ENCODE data around the gene LGR5. TPM values are rescaled to one million over a fixed set of nuclear protein-coding genes. Genes with fewer than 3 reads are reported as not detected.

LGR5 gene
- total and polyA plus RNA-seq, 9 of the 15 experiments (the other 6 are each of a cell fraction or from before 2014, with no cell fraction given), result not detected

DNA sequence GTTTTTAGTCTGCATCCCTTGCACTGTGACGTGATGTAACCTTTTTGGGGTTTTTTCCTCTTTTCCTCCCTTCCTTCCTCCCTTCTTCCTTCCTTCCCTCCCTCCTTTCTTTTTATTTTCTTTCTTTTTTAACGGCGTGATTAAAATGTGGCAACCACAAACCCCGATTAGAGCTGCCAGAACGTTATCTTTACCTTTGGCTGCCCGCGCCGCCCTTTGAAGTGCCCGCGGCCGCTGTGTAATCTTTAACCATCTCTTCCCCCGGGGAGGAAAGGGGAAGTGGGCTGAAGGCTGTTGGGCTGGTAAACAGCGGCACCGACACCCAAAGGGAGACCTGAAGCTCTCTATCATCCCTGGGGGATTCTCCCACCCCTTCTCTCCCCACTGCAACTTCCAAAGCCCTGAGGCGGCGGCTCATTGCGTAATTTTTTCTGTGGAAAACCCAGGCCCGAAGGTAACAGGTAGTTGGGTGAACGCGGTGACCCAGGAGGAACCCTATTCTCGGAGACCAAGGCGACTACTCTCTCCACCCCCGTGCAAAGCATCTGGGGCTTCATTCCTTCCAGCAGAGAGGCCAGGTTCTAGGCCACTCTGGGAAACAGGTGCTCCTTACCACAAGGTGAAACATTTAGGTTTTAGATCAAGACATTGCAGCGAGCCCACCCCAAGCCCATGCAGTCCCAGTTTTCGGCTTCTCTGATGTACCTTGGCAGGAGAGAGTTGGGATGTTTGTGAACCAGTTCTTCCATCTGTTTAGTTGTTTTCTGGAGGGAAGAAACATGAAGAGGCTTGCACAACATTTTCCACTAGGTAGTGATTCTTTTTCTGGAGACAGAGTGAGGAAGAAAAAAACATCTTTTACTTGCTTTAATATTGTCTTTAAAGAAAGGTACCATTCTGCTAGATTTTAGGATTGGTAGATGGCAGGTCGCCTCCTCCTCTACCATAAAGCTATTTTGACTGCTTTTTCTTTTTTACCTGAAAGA is 1.5 kb downstream of the LGR5 start (continued):
- TF ChIP-seq, protein P1, sequence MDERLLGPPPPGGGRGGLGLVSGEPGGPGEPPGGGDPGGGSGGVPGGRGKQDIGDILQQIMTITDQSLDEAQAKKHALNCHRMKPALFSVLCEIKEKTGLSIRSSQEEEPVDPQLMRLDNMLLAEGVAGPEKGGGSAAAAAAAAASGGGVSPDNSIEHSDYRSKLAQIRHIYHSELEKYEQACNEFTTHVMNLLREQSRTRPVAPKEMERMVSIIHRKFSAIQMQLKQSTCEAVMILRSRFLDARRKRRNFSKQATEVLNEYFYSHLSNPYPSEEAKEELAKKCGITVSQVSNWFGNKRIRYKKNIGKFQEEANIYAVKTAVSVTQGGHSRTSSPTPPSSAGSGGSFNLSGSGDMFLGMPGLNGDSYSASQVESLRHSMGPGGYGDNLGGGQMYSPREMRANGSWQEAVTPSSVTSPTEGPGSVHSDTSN (CRISPR knock-in tag; IDR thresholded peaks at IDR 0.05; ENCODE audit: low read depth), result no peak
- TF ChIP-seq, protein P1 (tag; conservative IDR thresholded peaks at IDR 0.05; ENCODE audit: low read depth), result no peak
- TF ChIP-seq KAT8 (IDR thresholded peaks at IDR 0.05; ENCODE audit: low read depth) (no peak), ZNF445 (CRISPR knock-in tag; IDR thresholded peaks at IDR 0.05; ENCODE audit: low read depth) (no peak), GATA2 (CRISPR knock-in tag; IDR thresholded peaks at IDR 0.05) (peak; percentile 49; the same call in 1 of the 2 replicates), HOXB6 (CRISPR knock-in tag; IDR thresholded peaks at IDR 0.05; ENCODE audit: borderline replicate concordance) (no peak)
- TF ChIP-seq, protein P2, sequence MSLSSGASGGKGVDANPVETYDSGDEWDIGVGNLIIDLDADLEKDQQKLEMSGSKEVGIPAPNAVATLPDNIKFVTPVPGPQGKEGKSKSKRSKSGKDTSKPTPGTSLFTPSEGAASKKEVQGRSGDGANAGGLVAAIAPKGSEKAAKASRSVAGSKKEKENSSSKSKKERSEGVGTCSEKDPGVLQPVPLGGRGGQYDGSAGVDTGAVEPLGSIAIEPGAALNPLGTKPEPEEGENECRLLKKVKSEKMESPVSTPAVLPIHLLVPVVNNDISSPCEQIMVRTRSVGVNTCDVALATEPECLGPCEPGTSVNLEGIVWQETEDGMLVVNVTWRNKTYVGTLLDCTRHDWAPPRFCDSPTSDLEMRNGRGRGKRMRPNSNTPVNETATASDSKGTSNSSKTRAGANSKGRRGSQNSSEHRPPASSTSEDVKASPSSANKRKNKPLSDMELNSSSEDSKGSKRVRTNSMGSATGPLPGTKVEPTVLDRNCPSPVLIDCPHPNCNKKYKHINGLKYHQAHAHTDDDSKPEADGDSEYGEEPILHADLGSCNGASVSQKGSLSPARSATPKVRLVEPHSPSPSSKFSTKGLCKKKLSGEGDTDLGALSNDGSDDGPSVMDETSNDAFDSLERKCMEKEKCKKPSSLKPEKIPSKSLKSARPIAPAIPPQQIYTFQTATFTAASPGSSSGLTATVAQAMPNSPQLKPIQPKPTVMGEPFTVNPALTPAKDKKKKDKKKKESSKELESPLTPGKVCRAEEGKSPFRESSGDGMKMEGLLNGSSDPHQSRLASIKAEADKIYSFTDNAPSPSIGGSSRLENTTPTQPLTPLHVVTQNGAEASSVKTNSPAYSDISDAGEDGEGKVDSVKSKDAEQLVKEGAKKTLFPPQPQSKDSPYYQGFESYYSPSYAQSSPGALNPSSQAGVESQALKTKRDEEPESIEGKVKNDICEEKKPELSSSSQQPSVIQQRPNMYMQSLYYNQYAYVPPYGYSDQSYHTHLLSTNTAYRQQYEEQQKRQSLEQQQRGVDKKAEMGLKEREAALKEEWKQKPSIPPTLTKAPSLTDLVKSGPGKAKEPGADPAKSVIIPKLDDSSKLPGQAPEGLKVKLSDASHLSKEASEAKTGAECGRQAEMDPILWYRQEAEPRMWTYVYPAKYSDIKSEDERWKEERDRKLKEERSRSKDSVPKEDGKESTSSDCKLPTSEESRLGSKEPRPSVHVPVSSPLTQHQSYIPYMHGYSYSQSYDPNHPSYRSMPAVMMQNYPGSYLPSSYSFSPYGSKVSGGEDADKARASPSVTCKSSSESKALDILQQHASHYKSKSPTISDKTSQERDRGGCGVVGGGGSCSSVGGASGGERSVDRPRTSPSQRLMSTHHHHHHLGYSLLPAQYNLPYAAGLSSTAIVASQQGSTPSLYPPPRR (CRISPR knock-in tag; IDR thresholded peaks at IDR 0.05; ENCODE audit: borderline replicate concordance), result no peak

All from K562 (cell line).